ENCODE measurements around the gene ATP6V0C. TPM values are rescaled to one million over a fixed set of nuclear protein-coding genes. Genes with fewer than 3 reads are reported as not detected.
A peak's percentile ranks its signal among the peaks of the same experiment; 100 is the strongest.

ATP6V0C gene
- total RNA-seq, 1 experiment from 2014 or later: 249 TPM

DNA sequence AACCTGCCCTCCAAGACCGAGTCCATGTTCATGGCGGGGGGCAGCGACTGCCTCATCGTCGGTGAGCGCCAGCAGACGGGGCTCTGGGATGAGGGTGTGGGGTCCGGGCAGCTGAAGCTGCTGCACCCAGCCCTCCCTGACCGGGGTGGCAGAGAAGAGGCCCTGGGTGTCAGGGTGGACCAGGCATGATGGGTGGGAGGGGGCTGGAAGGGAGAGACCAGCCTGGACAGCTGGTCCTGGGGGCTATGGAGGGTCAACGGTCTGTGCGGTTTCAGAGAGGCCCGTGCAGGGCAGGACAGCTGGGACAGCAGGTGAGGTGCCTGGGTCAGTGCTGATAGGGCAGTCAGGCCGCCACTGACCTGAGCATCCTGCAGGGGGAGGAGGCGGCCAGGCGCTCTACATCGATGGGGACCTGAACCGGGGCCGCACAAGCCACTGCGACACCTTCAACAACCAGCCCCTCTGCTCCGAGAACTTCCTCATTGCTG lies 13.3 kb upstream of the ATP6V0C start:
- no peaks in the 10 kb centered on the region for H3K9me2 ChIP-seq (ENCODE audit: insufficient read depth)
- no peaks in the 10 kb centered on the region for H3K27me3 ChIP-seq (ENCODE audit: insufficient read depth, low read depth)
- H3K36me3 ChIP-seq (ENCODE audit: low read depth): no peaks in the 10 kb centered on the region
- no peak for TF ChIP-seq EZH2 (IDR thresholded peaks at IDR 0.05; ENCODE audit: low read depth)
- TF ChIP-seq, protein P1, sequence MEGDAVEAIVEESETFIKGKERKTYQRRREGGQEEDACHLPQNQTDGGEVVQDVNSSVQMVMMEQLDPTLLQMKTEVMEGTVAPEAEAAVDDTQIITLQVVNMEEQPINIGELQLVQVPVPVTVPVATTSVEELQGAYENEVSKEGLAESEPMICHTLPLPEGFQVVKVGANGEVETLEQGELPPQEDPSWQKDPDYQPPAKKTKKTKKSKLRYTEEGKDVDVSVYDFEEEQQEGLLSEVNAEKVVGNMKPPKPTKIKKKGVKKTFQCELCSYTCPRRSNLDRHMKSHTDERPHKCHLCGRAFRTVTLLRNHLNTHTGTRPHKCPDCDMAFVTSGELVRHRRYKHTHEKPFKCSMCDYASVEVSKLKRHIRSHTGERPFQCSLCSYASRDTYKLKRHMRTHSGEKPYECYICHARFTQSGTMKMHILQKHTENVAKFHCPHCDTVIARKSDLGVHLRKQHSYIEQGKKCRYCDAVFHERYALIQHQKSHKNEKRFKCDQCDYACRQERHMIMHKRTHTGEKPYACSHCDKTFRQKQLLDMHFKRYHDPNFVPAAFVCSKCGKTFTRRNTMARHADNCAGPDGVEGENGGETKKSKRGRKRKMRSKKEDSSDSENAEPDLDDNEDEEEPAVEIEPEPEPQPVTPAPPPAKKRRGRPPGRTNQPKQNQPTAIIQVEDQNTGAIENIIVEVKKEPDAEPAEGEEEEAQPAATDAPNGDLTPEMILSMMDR (conservative IDR thresholded peaks at IDR 0.05): no peak
- peaks cover 24% of the 10 kb centered on the region for H3F3A ChIP-seq (ENCODE audit: insufficient read depth, low read depth)
- no peaks in the 10 kb centered on the region for H3K79me2 ChIP-seq (ENCODE audit: low read depth)
- 0 out of 2 replicates have a peak, but pooled peaks cover 5% of the 10 kb centered on the region for H3K4me1 ChIP-seq (replicated peaks; ENCODE audit: insufficient read depth)
- POLR2A ChIA-PET (ENCODE audit: unreplicated experiment): no interaction called here
- intact Hi-C loops (cut with micrococcal nuclease; ENCODE audit: unreplicated experiment): loop anchor here (5.0 kb wide), 3 partner anchors 73 to 303 kb away; partner anchors contain the start of genes CASKIN1, CCNF and ECI1
- CTCF ChIA-PET: interaction anchor here (0.5 to 1.0 kb wide), 4 partner anchors 37 to 208 kb away, joined by 3 to 8 read pairs (median 4); partner anchors contain the start of gene TEDC2
- no peak overlapping the region for H3K4me3 ChIP-seq
- peaks cover 9% of the 10 kb centered on the region; the same call in 1 of the 2 replicates for H4K20me1 ChIP-seq (ENCODE audit: insufficient read depth)
- no peak overlapping the region for H2AFZ ChIP-seq
- DNase-seq: no peak
- BruUV-seq (replicated peaks): no TSS peak
- no peak overlapping the region for H3K4me2 ChIP-seq
- H3K9me3 ChIP-seq (ENCODE audit: insufficient read depth, low read depth): no peaks in the 10 kb centered on the region
- no peak overlapping the region for H3K27ac ChIP-seq

DNA sequence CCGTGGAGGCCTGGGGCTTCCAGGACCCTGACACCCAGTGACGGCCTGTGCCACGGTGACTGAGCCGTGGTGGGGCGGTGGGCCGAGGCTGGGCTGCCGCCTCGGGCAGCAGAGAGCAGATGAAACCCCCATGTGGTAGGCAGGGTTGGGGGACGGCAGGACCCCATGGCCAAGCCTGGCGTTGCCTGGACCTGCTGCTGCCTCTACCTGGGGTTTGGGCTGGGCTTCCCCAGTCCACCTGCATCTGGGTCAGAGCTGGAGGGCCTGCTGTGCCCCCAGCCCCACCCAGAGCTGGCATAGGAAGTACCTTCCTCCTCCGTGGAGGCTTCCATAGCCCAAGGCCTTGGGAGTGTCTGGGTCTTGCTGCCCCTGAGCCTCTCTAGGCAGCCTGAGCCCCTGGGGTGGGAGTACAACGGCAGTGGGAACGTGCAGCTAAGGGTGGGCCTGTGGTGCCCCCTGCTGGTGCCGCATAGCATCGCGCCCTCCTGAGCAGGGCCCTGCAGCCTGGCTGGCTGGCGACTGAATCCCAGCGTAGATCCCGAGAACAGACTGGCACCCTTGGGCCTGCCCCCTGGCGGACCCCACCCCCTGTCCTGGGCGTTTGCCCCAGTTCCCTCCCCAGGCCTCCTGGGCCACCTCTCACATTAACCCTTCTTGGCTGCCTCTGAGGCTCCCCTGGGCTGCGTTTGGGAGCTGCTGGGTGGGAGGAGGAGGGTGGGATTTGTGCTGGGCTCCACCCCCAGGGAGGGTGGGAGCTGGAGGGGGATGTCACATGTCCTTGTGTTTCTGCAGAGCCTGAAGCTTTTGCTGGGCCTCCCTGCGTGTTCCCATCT lies 12.6 kb upstream of the ATP6V0C start:
- no peaks in the 10 kb centered on the region for H3K36me3 ChIP-seq (ENCODE audit: low read depth)
- no TSS peak for BruUV-seq (replicated peaks)
- no peaks in the 10 kb centered on the region for H3K79me2 ChIP-seq (ENCODE audit: low read depth)
- H3K4me1 ChIP-seq (replicated peaks; ENCODE audit: insufficient read depth): 0 out of 2 replicates have a peak, but pooled peaks cover 5% of the 10 kb centered on the region
- CTCF ChIA-PET: interaction anchor here (0.5 to 1.0 kb wide), 5 partner anchors 38 to 300 kb away, joined by 3 to 15 read pairs (median 5); partner anchors contain the start of gene TEDC2
- H4K20me1 ChIP-seq (ENCODE audit: insufficient read depth): peaks cover 9% of the 10 kb centered on the region; the same call in 1 of the 2 replicates
- H3K9me2 ChIP-seq (ENCODE audit: insufficient read depth): no peaks in the 10 kb centered on the region
- H3K9me3 ChIP-seq (ENCODE audit: insufficient read depth, low read depth): no peaks in the 10 kb centered on the region
- H3K4me2 ChIP-seq: no peak overlapping the region
- H2AFZ ChIP-seq: no peak overlapping the region
- intact Hi-C loops (cut with micrococcal nuclease; ENCODE audit: unreplicated experiment): loop anchor here (5.0 kb wide), 3 partner anchors 74 to 304 kb away; partner anchors contain the start of genes CASKIN1, CCNF and ECI1
- no peaks in the 10 kb centered on the region for H3K27me3 ChIP-seq (ENCODE audit: insufficient read depth, low read depth)
- DNase-seq: peak in 1 of 2 experiments; percentile 85
- peaks cover 24% of the 10 kb centered on the region for H3F3A ChIP-seq (ENCODE audit: insufficient read depth, low read depth)
- H3K4me3 ChIP-seq: no peak overlapping the region
- TF ChIP-seq EZH2 (IDR thresholded peaks at IDR 0.05; ENCODE audit: low read depth): no peak
- TF ChIP-seq, protein P1 (conservative IDR thresholded peaks at IDR 0.05): peak; percentile 96
- POLR2A ChIA-PET (ENCODE audit: unreplicated experiment): no interaction called here
- no peak overlapping the region for H3K27ac ChIP-seq

DNA sequence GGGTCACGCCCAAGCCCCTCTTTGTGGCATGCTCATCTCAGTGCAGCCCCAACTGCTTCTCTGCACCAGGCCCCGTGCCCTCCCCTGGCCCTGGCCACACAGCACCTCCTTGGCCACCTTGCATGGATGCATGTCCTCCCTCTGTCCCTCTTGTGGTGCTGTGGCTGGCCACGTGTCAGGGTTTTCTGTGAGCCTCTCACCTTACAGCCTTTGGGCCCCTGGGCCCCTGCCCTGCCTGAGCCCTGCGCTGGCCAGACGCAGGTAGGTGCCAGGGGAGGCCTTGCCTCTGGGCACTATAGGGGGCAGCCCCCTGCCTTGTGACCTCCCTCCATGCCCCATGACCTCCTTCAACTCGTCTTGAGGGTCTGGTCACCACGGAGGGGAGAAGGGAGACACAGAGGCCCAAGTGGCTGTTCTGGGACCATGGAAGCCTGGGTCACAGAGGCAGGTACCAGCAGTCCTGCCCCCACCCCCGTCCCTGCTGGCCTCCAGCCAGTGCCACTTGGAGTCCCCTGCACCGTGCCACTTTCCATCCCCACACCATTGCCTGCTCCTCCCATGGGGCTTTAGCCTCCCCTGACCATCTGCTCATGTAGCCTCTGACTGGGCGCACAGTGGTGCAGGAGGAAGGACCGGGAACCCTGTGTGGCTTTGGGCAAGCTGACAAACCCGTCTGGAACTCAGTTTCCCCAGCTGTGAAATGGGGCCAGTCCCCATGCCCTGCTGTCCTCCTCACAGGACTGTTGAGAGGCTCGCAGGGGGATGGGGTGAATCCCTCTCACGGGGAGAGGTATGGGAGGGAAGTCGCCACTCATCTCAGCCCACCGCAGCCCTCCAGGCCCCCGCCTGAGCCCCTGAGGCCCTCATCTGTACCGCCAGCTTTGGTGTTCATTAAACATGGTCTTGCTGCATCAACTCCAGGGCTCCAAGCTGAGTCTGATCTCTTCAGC lies 11.5 kb upstream of the ATP6V0C start:
- POLR2A ChIA-PET (ENCODE audit: unreplicated experiment): no interaction called here
- no TSS peak for BruUV-seq (replicated peaks)
- intact Hi-C loops (cut with micrococcal nuclease; ENCODE audit: unreplicated experiment): loop anchor here (5.0 kb wide), 3 partner anchors 75 to 305 kb away; partner anchors contain the start of genes CASKIN1, CCNF and ECI1

More for the DNA sequence above, 11.5 kb upstream of the ATP6V0C start:
- Histone ChIP-seq H3K79me2 (ENCODE audit: low read depth) (no peaks in the 10 kb centered on the region), H3K36me3 (ENCODE audit: low read depth) (no peaks in the 10 kb centered on the region), H3K9me3 (ENCODE audit: insufficient read depth, low read depth) (no peaks in the 10 kb centered on the region), H3K4me2 (no peak overlapping the region), H4K20me1 (ENCODE audit: insufficient read depth) (peaks cover 9% of the 10 kb centered on the region; the same call in 1 of the 2 replicates), H3K27ac (no peak overlapping the region), H3K9me2 (ENCODE audit: insufficient read depth) (no peaks in the 10 kb centered on the region), H2AFZ (no peak overlapping the region), H3F3A (ENCODE audit: insufficient read depth, low read depth) (peaks cover 24% of the 10 kb centered on the region), H3K4me1 (replicated peaks; ENCODE audit: insufficient read depth) (0 out of 2 replicates have a peak, but pooled peaks cover 5% of the 10 kb centered on the region), H3K27me3 (ENCODE audit: insufficient read depth, low read depth) (no peaks in the 10 kb centered on the region), H3K4me3 (no peak overlapping the region)
- CTCF ChIA-PET: interaction anchor here (0.5 kb wide), 1 partner anchor 49 kb away, joined by 6 read pairs; no protein-coding TSS in a partner anchor
- no peak for DNase-seq
- no peak for TF ChIP-seq EZH2 (IDR thresholded peaks at IDR 0.05; ENCODE audit: low read depth)
- TF ChIP-seq, protein P1 (conservative IDR thresholded peaks at IDR 0.05): no peak

Measured in PC-9 (cell line).